Astrocyte of the spinal cord (primary cell): ENCODE measurements around the gene VWA5B1.

Experiments used
- DNase-seq: peaks from one replicate; pipeline ENCODE4 v3.0.0; 2011; ENCODE audit warnings: low read depth, low spot score
- H3K4me3 ChIP-seq: 2 replicates; pipeline ENCODE4 v1.5.1; 2011; ENCODE audit warnings: low read depth, mild to moderate bottlenecking, low read length, moderate library complexity
- in situ Hi-C: cut with HindIII; loops from 2 replicates; pipeline ENCODE4 v1.10.0; 2017; ENCODE audit warnings: low sequenced_read_pairs
- TF ChIP-seq, protein P1 (sequence below): IDR thresholded peaks from 2 replicates; pipeline ENCODE4 v1.5.1; 2012; ENCODE audit warnings: low read depth, mild to moderate bottlenecking, low read length, inconsistent platforms

VWA5B1 gene

GRCh38 chr1:20362856-20363255 is 72.2 kb downstream of the VWA5B1 start:
- in situ Hi-C loops, result no loop called here
- TF ChIP-seq, protein P1, sequence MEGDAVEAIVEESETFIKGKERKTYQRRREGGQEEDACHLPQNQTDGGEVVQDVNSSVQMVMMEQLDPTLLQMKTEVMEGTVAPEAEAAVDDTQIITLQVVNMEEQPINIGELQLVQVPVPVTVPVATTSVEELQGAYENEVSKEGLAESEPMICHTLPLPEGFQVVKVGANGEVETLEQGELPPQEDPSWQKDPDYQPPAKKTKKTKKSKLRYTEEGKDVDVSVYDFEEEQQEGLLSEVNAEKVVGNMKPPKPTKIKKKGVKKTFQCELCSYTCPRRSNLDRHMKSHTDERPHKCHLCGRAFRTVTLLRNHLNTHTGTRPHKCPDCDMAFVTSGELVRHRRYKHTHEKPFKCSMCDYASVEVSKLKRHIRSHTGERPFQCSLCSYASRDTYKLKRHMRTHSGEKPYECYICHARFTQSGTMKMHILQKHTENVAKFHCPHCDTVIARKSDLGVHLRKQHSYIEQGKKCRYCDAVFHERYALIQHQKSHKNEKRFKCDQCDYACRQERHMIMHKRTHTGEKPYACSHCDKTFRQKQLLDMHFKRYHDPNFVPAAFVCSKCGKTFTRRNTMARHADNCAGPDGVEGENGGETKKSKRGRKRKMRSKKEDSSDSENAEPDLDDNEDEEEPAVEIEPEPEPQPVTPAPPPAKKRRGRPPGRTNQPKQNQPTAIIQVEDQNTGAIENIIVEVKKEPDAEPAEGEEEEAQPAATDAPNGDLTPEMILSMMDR, result no peak
- DNase-seq, result no peak
- H3K4me3 ChIP-seq, result no peak overlapping the region

- in situ Hi-C loops, result no loop called here
- no peak for DNase-seq
- TF ChIP-seq, protein P1, result no peak
- no peak overlapping the region for H3K4me3 ChIP-seq
These were observed 74.9 kb downstream of the VWA5B1 start for GRCh38 chr1:20365421-20366055.

GRCh38 chr1:20366056-20366462 is 75.4 kb downstream of the VWA5B1 start:
- TF ChIP-seq, protein P1, result no peak
- H3K4me3 ChIP-seq, result no peak overlapping the region
- in situ Hi-C loops, result no loop called here
- DNase-seq, result no peak

- TF ChIP-seq, protein P1, result no peak
- DNase-seq, result no peak
- no peak overlapping the region for H3K4me3 ChIP-seq
- in situ Hi-C loops, result no loop called here
These were observed 75.9 kb downstream of the VWA5B1 start for GRCh38 chr1:20366463-20367115.

DNA sequence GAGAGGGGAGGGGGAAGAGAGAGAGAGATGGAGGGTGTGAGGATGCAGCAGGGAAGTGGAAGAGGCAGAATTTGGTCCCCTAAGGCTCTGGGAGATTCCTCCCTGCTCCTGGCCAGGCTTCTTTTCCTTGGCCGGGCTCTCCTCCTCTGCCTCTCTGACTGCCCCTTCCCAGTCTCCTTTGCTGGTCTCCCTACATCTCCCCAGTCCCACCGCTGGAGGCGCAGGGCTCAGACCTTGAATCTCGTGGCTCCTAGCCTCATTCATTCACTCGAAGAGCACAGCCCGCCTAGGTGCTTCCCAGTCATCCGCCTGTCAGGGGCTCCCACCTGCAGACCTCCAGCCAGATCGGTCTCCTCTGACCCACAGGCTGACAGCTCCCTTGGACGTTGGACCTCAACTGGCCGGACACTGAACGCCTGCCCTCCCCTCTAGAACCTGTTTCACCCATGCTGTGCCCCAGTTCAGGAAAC is 76.5 kb downstream of the VWA5B1 start:
- in situ Hi-C loops, result no loop called here
- TF ChIP-seq, protein P1, result peak; percentile 77
- peak; percentile 46 for DNase-seq
- no peak overlapping the region for H3K4me3 ChIP-seq

- H3K4me3 ChIP-seq, result no peak overlapping the region
- no peak for DNase-seq
- TF ChIP-seq, protein P1, result no peak
- in situ Hi-C loops, result no loop called here
These were observed 77.0 kb downstream of the VWA5B1 start for GRCh38 chr1:20367626-20368025.
